Measurements from ENCODE around the gene SOX14.

DNA sequence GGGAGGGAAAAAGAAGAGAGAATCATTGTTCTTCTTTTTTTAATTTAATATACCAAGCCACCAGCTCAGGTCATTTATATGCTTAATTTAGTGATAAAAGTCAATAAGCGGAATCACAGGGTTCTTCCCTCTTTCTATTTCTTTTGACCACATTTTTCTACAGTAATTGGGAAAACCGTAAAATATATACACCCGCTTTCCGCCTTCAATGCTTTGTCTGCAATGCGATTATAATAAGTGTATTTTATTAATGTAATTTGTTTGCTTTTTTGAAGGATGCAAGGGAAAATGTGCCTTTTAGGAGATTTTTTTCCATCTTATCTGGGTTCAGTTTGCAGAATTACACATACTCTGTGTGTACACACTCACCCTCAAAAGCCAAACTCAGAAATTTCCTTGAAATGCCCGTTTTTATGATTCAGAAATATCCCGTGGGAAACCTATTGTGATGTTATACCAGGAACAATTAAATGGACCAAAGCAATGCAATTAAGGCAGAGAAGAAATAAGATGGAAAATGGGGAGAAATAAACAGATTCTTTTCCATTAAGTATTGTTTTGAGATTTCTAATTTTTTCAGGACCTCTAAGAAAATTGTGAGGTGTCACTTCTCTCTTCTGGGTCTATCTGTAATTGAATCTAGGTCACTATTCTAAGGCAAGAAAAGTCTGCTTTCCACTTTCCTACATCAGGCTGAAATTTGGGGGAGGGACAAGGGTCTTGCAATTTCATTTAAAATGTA, 8.3 kb downstream of the SOX14 start:
- no peak for TF ChIP-seq REST (IDR thresholded peaks at IDR 0.05; ENCODE audit: borderline replicate concordance)
- TF ChIP-seq, protein P1, sequence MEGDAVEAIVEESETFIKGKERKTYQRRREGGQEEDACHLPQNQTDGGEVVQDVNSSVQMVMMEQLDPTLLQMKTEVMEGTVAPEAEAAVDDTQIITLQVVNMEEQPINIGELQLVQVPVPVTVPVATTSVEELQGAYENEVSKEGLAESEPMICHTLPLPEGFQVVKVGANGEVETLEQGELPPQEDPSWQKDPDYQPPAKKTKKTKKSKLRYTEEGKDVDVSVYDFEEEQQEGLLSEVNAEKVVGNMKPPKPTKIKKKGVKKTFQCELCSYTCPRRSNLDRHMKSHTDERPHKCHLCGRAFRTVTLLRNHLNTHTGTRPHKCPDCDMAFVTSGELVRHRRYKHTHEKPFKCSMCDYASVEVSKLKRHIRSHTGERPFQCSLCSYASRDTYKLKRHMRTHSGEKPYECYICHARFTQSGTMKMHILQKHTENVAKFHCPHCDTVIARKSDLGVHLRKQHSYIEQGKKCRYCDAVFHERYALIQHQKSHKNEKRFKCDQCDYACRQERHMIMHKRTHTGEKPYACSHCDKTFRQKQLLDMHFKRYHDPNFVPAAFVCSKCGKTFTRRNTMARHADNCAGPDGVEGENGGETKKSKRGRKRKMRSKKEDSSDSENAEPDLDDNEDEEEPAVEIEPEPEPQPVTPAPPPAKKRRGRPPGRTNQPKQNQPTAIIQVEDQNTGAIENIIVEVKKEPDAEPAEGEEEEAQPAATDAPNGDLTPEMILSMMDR (IDR thresholded peaks at IDR 0.05; ENCODE audit: poor library complexity, severe bottlenecking): no peak
- no peak for TF ChIP-seq POLR2AphosphoS5 (IDR thresholded peaks at IDR 0.05)
- no peak for TF ChIP-seq EZH2 (IDR thresholded peaks at IDR 0.05; ENCODE audit: borderline replicate concordance, insufficient read depth, low read length, poor library complexity, severe bottlenecking)
- TF ChIP-seq SMC3 (conservative IDR thresholded peaks at IDR 0.05; ENCODE audit: poor library complexity): no peak
- TF ChIP-seq EP300 (conservative IDR thresholded peaks at IDR 0.05; ENCODE audit: poor library complexity, severe bottlenecking): no peak
- no peak for TF ChIP-seq RAD21 (conservative IDR thresholded peaks at IDR 0.05)
- no peak for TF ChIP-seq TAF1 (IDR thresholded peaks at IDR 0.05; ENCODE audit: low read depth)
